Fibroblast of villous mesenchyme (primary cell): ENCODE results near the gene GFM1. TPM values are rescaled to one million over a fixed set of nuclear protein-coding genes. Genes with fewer than 3 reads are reported as not detected.
"Not testable (repeated sequence)": the region's sequence is repeated elsewhere in the genome, so short reads cannot be mapped to it uniquely, and the experiment has no call there.

Experiments
- DNase-seq: peaks from one replicate; pipeline ENCODE4 v3.0.0-alpha.2; 2010; ENCODE audit warnings: low read depth
- H3K4me3 ChIP-seq: 2 replicates; pipeline ENCODE4 v1.5.1; 2011; ENCODE audit warnings: low read depth, mild to moderate bottlenecking, low read length
- CTCF ChIP-seq: IDR thresholded peaks from 2 replicates; pipeline ENCODE4 v1.5.1; 2012; ENCODE audit warnings: low read depth, mild to moderate bottlenecking, low read length; ENCODE audit not compliant: insufficient read depth
- total RNA-seq: library from RNA; depleted of rRNA; stranded (reverse); fragments of >200 nt; gene quantifications from 2 replicates; pipeline ENCODE4 v1.2.3, GENCODE V29; 2012

GFM1 gene
- total RNA-seq, 1 donor = 55.7 TPM

- H3K4me3 ChIP-seq = peak within 1 kb of the TSS; percentile 89
- peak; percentile 90 for DNase-seq
- TF ChIP-seq CTCF = peak; percentile 83
Measured at GRCh38 chr3:158672215-158673176, 28.2 kb downstream of the GFM1 start, which contains the start of gene LXN. LXN (minus strand) TSS chr3:158672648; CDS start chr3:158672478, 170 bp downstream.

- no peak for DNase-seq
- H3K4me3 ChIP-seq = no peak overlapping the region
- TF ChIP-seq CTCF = no peak
Measured at GRCh38 chr3:158678687-158679086, 34.4 kb downstream of the GFM1 start.

GRCh38 chr3:158679547-158680000 lies 35.2 kb downstream of the GFM1 start:
- peak; percentile 24 for DNase-seq
- H3K4me3 ChIP-seq = no peak overlapping the region
- TF ChIP-seq CTCF = no peak

DNA sequence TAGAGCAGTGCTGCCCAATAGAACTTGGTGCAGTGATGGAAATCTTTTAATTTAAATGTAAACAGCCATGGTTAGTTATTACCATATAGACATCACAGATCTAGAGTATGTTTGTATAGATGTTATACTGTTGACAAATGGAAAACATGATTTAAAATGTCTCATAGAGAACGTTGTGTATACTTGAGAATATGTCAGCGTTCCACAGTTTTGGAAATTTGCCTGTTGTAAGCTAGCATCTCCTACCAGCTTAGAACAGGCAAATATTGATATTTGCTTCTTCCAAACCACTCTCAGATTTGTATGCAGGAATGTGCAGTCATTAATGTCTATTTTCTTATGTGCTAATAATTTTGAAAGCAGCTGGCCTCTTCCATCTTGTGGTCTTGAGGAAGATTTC lies 36.5 kb downstream of the GFM1 start:
- no peak for TF ChIP-seq CTCF
- no peak for DNase-seq
- no peak overlapping the region for H3K4me3 ChIP-seq

DNA sequence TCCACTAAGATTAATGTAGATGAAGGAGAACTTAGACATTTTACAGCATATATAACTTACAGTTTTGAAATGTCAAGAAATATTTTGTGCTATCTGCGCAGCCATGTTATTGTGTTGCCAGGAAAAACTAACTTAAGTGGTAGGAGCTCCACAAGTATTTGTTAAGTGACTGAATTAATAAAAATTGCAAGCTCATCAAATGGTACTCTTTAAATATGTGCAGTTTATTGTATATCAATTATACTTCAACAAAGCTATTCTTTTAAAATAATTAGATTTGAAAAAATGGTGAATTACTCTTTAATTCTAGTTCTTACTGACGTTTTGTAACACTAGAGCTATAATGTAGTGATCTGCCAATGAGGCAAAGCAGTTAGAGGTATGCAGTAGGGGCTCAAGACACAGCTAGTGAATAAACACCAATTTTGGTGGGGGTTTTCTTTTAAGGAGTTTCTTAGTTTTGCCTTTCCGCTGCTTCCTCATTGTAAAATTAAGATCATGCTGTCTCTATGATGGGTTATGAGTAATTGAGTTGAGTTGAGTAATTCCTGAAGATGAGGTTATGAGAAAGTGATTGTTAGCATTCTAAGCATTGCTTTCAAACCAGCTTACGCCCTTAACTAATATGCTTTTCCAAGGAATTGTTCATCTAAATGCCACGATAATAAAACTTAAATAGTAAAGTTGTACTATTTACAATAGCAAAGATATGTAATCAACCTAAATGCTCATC lies 39.1 kb downstream of the GFM1 start:
- TF ChIP-seq CTCF = no peak
- H3K4me3 ChIP-seq = no peak overlapping the region
- peak; percentile 88 for DNase-seq

- no peak for TF ChIP-seq CTCF
- DNase-seq = no peak
- no peak overlapping the region for H3K4me3 ChIP-seq
Measured at GRCh38 chr3:158685159-158685558, 40.8 kb downstream of the GFM1 start.

DNA sequence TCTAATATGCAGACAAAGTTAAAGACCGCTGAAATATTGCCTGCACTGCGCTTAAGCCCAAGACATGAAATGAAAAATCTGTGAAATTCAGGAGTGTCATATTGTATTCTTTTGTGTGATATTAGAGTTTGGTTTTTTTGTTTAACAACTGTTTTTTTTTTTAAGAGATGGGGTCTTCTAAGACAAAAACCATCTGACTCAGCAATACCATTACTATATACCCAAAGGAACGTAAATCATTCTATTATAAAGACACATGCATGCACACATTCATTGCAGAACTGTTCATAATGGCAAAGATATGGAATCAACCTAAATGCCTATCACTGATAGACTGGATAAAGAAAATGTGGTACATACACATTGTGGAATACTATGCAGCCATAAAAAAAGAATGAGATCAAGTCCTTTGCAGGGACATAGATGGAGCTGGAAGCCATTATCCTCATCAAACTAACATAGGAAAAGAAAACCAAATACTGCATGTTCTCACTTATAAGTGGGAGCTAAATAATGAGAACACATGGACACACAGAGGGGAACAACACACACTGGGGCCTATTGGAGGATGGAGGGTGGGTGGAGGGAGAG lies 49.6 kb downstream of the GFM1 start:
- not testable (repeated sequence) for H3K4me3 ChIP-seq

More for the DNA sequence above, 49.6 kb downstream of the GFM1 start:
- DNase-seq = not testable (repeated sequence)
